ENCODE measurements around the gene ATP2C2. TPM values are rescaled to one million over a fixed set of nuclear protein-coding genes. Genes with fewer than 3 reads are reported as not detected.

ATP2C2 gene
- total and polyA plus RNA-seq, 9 of the 15 experiments (the other 6 are each of a cell fraction or from before 2014, with no cell fraction given): 0.75 TPM; not detected in 8

DNA sequence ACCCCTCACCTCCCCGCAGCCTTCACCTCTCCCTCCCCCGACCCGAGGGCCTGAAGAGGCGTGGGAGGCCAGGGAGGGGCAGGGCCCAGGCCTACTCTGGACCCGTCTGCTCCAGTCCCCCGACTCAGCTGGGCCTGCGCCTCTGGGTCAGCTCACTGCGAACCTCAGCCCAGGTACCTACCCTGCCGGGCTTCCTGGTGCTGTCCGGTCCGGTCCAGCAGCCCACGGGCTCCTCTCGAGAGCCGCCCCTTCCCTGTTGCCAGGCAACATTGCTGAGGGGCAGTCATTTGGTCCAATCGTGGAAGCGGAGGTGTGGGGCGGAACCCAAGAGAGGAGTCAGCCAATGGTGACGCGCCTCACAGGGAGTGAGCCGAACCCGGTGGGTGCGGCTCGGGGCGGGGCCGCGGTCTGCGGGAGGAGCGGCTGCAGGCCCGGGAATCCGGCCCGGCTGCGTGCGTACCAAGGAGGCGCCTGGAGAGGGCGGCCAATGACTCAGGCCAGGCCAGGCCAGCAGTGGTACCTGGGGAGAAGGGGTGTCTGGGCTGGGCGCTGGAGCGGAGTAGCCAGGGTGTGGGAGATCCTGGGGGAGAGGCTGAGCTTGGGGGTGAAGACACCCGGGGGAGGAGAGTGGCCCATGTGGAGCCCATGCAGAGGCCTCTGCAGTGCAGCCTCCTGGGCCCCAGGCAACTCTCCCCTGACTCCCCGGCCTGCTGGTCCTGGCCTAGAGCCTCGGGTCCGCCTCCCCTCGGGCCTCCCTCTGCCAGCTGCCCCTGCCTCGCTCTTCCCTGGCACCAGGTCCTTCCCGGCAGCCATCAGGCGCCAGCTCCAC is 136.3 kb downstream of the ATP2C2 start, which contains the start of gene MEAK7 (continued):
- TF ChIP-seq, protein P1, sequence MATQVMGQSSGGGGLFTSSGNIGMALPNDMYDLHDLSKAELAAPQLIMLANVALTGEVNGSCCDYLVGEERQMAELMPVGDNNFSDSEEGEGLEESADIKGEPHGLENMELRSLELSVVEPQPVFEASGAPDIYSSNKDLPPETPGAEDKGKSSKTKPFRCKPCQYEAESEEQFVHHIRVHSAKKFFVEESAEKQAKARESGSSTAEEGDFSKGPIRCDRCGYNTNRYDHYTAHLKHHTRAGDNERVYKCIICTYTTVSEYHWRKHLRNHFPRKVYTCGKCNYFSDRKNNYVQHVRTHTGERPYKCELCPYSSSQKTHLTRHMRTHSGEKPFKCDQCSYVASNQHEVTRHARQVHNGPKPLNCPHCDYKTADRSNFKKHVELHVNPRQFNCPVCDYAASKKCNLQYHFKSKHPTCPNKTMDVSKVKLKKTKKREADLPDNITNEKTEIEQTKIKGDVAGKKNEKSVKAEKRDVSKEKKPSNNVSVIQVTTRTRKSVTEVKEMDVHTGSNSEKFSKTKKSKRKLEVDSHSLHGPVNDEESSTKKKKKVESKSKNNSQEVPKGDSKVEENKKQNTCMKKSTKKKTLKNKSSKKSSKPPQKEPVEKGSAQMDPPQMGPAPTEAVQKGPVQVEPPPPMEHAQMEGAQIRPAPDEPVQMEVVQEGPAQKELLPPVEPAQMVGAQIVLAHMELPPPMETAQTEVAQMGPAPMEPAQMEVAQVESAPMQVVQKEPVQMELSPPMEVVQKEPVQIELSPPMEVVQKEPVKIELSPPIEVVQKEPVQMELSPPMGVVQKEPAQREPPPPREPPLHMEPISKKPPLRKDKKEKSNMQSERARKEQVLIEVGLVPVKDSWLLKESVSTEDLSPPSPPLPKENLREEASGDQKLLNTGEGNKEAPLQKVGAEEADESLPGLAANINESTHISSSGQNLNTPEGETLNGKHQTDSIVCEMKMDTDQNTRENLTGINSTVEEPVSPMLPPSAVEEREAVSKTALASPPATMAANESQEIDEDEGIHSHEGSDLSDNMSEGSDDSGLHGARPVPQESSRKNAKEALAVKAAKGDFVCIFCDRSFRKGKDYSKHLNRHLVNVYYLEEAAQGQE (IDR thresholded peaks at IDR 0.05; ENCODE audit: borderline replicate concordance): peak; percentile 72
- TF ChIP-seq, protein P1 (CRISPR knock-in tag; IDR thresholded peaks at IDR 0.05; ENCODE audit: low read depth): no peak
- TF ChIP-seq, protein P2, sequence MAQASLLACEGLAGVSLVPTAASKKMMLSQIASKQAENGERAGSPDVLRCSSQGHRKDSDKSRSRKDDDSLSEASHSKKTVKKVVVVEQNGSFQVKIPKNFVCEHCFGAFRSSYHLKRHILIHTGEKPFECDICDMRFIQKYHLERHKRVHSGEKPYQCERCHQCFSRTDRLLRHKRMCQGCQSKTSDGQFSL (CRISPR knock-in tag; IDR thresholded peaks at IDR 0.05): no peak
- TF ChIP-seq, protein P2 (tag; IDR thresholded peaks at IDR 0.05): no peak
- peak in 2 of 3 experiments; percentile 51 to 75 for TF ChIP-seq YY1 (IDR thresholded peaks at IDR 0.05; ENCODE audit: borderline replicate concordance in 1 of 3, control insufficient read depth in 1 of 3, extremely low read depth in 1 of 3, insufficient read depth in 3 of 3, insufficient read length in 1 of 3, insufficient replicate concordance in 2 of 3, low read depth in 1 of 3, low read length in 2 of 3)
- no peak for TF ChIP-seq SNRNP70 (optimal IDR thresholded peaks at IDR 0.05; ENCODE audit: low read depth, low read length)
- no peak for TF ChIP-seq PTBP1 (IDR thresholded peaks at IDR 0.05; ENCODE audit: low read depth, low read length)
- TF ChIP-seq, protein P3, sequence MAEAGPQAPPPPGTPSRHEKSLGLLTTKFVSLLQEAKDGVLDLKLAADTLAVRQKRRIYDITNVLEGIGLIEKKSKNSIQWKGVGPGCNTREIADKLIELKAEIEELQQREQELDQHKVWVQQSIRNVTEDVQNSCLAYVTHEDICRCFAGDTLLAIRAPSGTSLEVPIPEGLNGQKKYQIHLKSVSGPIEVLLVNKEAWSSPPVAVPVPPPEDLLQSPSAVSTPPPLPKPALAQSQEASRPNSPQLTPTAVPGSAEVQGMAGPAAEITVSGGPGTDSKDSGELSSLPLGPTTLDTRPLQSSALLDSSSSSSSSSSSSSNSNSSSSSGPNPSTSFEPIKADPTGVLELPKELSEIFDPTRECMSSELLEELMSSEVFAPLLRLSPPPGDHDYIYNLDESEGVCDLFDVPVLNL (CRISPR knock-in tag; IDR thresholded peaks at IDR 0.05; ENCODE audit: low read depth): 0 out of 2 replicates have a peak, but pooled peaks have one; percentile 13
- peak; percentile 94 for TF ChIP-seq MXI1 (IDR thresholded peaks at IDR 0.05; ENCODE audit: low read depth, low read length)
- no peak for TF ChIP-seq GTF2E2 (tag; IDR thresholded peaks at IDR 0.05)
- no peak for TF ChIP-seq ILF3 (IDR thresholded peaks at IDR 0.05; ENCODE audit: borderline replicate concordance)
- no peak for TF ChIP-seq ZNF75A (CRISPR knock-in tag; IDR thresholded peaks at IDR 0.05)
- TF ChIP-seq, protein P4, sequence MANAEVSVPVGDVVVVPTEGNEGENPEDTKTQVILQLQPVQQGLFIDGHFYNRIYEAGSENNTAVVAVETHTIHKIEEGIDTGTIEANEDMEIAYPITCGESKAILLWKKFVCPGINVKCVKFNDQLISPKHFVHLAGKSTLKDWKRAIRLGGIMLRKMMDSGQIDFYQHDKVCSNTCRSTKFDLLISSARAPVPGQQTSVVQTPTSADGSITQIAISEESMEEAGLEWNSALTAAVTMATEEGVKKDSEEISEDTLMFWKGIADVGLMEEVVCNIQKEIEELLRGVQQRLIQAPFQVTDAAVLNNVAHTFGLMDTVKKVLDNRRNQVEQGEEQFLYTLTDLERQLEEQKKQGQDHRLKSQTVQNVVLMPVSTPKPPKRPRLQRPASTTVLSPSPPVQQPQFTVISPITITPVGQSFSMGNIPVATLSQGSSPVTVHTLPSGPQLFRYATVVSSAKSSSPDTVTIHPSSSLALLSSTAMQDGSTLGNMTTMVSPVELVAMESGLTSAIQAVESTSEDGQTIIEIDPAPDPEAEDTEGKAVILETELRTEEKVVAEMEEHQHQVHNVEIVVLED (CRISPR knock-in tag; IDR thresholded peaks at IDR 0.05): no peak
- TF ChIP-seq RBM34 (IDR thresholded peaks at IDR 0.05; ENCODE audit: borderline replicate concordance, insufficient read depth, low read length): no peak

Measured in K562 (cell line).